Karpas-422 (cell line): ENCODE measurements around the gene ADAMTS4. TPM values are rescaled to one million over a fixed set of nuclear protein-coding genes. Genes with fewer than 3 reads are reported as not detected.

Source experiments
- DNase-seq: peaks from one replicate; pipeline ENCODE4 v3.0.0-alpha.2; 2015
- H2AFZ ChIP-seq: fragments of 200-600 bp; sonication (generic); 2 replicates; pipeline ENCODE4 v1.6.1; 2014; ENCODE audit warnings: antibody characterized with exemption, low read length, mixed read lengths
- H3K27ac ChIP-seq: fragments of 200-600 bp; sonication (generic); 2 replicates; pipeline ENCODE4 v1.5.1; 2014; ENCODE audit warnings: mild to moderate bottlenecking, low read length, moderate library complexity
- H3K27me3 ChIP-seq: fragments of 200-600 bp; sonication (generic); 2 replicates; pipeline ENCODE4 v1.6.1; 2014; ENCODE audit warnings: low read length, mixed read lengths
- H3K36me3 ChIP-seq: fragments of 200-600 bp; sonication (generic); 2 replicates; pipeline ENCODE4 v1.6.1; 2014; ENCODE audit warnings: low read length, mixed read lengths; ENCODE audit not compliant: insufficient read depth
- H3K4me1 ChIP-seq: fragments of 200-600 bp; sonication (generic); 2 replicates; pipeline ENCODE4 v1.6.1; 2014; ENCODE audit warnings: mild to moderate bottlenecking, low read length, mixed read lengths
- H3K4me2 ChIP-seq: fragments of 200-600 bp; sonication (generic); 2 replicates; pipeline ENCODE4 v1.6.1; 2014; ENCODE audit warnings: low read length, low read depth, mild to moderate bottlenecking; ENCODE audit not compliant: poor library complexity, severe bottlenecking
- H3K4me3 ChIP-seq: fragments of 200-600 bp; sonication (generic); 2 replicates; pipeline ENCODE4 v1.5.1; 2014; ENCODE audit warnings: mild to moderate bottlenecking, antibody characterized with exemption, low read length, mixed read lengths
- H3K79me2 ChIP-seq: fragments of 200-600 bp; sonication (generic); 2 replicates; pipeline ENCODE4 v1.6.1; 2014; ENCODE audit warnings: mild to moderate bottlenecking, low read length, mixed read lengths
- H3K9ac ChIP-seq: fragments of 200-600 bp; sonication (generic); 2 replicates; pipeline ENCODE4 v1.6.0; 2014; ENCODE audit warnings: low read length
- H3K9me2 ChIP-seq: fragments of 200-600 bp; sonication (generic), shearing (Covaris generic); replicated peaks from 2 replicates; pipeline ENCODE4 v1.6.0; 2014; ENCODE audit warnings: mild to moderate bottlenecking, low read length, moderate library complexity; ENCODE audit not compliant: insufficient read depth
- H3K9me3 ChIP-seq: fragments of 300-700, 200-600 bp; sonication (generic); 2 replicates; pipeline ENCODE4 v1.6.1; 2014; ENCODE audit warnings: low read length, mixed read lengths
- H4K20me1 ChIP-seq: fragments of 200-600 bp; sonication (generic); 2 replicates; pipeline ENCODE4 v1.6.1; 2014; ENCODE audit warnings: mild to moderate bottlenecking, antibody characterized with exemption, low read length, low read depth; ENCODE audit not compliant: insufficient read depth
- total RNA-seq: library from RNA; depleted of rRNA; stranded (reverse); fragments of >200 nt; shearing (Covaris generic); gene quantifications from 2 replicates; pipeline ENCODE4 v1.2.3, GENCODE V29; 2014; ENCODE audit warnings: low replicate concordance; rRNA removed

ADAMTS4 gene
- total RNA-seq = 0.15 TPM in 1 of 2 replicates, not detected in the other

DNA sequence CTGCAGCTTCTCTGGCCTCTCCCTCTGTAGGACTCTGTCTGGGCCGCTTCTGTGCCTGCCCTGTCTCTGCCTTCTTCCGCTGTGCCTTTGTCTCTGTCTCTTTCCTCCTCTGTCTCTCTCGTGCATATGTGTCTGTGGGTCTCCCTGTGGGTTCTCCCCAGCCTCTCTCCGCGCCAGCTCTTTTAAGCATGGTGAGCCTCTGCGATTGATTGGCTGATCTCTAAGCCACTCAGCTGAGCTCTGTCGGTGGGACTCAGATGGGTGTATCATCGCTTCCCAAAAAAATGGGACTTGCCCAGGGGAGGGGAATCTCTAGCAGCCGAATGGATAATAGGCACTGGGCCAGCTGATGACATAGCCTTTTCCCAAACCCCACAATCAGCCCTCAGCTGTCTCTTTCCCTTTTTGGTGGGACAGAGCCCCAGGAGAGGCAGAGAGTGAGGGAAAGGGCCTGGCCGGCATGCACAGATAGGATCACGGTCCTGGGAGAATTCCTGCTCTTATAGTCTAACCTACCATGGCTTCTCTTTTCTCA, at the start of gene ADAMTS4:
Gene ADAMTS4, minus strand, starts transcription at position 158 of the 535 bp plus-strand sequence. CDS start 427 bp downstream, outside the sequence.
- Histone ChIP-seq H3K27ac (no peak within 1 kb of the TSS), H3K27me3 (no peaks in the 10 kb centered on the region), H3K4me2 (no peak within 1 kb of the TSS), H2AFZ (no peak within 1 kb of the TSS), H3K9ac (no peak within 1 kb of the TSS), H3K36me3 (peaks cover 3% of the 10 kb centered on the region; the same call in 1 of the 2 replicates), H3K79me2 (peaks cover 17% of the 10 kb centered on the region), H4K20me1 (no peaks in the 10 kb centered on the region), H3K9me3 (no peaks in the 10 kb centered on the region), H3K4me3 (no peak within 1 kb of the TSS), H3K9me2 (no peaks in the 10 kb centered on the region), H3K4me1 (peaks cover 35% of the 10 kb centered on the region)
- no peak for DNase-seq

DNA sequence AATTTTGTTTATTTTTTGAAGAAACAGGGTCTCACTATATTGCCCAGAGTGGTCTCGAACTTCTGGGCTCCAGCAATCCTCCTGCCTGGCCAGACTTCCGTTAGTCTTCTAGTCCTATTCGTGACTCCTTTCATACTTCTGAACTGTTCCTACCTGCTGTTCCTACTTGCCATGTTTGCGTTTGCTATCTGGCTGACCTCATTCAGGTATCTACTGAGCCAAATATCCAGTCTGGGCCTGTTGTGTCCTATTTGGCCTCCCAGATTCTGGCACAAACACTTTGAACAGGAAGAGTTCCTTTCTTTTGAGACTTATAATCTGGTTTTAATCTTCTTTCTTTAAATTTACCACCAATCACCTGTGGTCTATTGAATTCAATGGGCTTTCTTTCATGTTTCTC, 46.0 kb upstream of the ADAMTS4 start:
- no peaks in the 10 kb centered on the region for H3K9me3 ChIP-seq
- no peaks in the 10 kb centered on the region for H3K36me3 ChIP-seq
- no peak overlapping the region for H3K4me3 ChIP-seq
- H3K79me2 ChIP-seq = no peaks in the 10 kb centered on the region
- no peak overlapping the region for H3K27ac ChIP-seq
- DNase-seq = no peak
- no peak overlapping the region for H2AFZ ChIP-seq
- H3K27me3 ChIP-seq = no peaks in the 10 kb centered on the region
- no peaks in the 10 kb centered on the region for H3K4me1 ChIP-seq
- no peak overlapping the region for H3K9ac ChIP-seq
- no peaks in the 10 kb centered on the region for H3K9me2 ChIP-seq
- no peak overlapping the region for H3K4me2 ChIP-seq
- H4K20me1 ChIP-seq = no peaks in the 10 kb centered on the region

DNA sequence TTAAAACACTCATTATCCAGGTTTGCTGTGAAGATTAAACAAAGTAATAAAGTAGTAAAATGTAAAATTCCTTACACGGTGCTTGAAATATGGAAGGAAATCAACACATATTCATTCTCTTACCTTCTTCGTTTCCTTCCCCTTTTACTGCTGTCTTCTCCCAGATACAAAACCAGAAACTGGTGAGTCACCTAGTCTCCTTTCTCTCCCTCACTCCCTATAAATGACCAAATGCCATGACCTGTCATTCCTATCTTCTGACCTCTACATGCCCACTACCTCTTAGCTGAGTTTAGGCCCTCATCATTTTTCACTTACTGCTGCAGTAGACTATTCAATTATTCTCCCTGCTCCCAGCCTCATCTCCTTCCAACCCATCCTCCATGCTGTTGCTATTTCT, 43.5 kb upstream of the ADAMTS4 start:
- H3K9me2 ChIP-seq = no peaks in the 10 kb centered on the region
- H3K9me3 ChIP-seq = no peaks in the 10 kb centered on the region
- DNase-seq = no peak
- no peak overlapping the region for H3K9ac ChIP-seq
- H2AFZ ChIP-seq = no peak overlapping the region
- no peaks in the 10 kb centered on the region for H3K36me3 ChIP-seq
- no peak overlapping the region for H3K4me2 ChIP-seq
- H3K4me3 ChIP-seq = no peak overlapping the region
- no peaks in the 10 kb centered on the region for H3K27me3 ChIP-seq
- no peak overlapping the region for H3K27ac ChIP-seq
- H4K20me1 ChIP-seq = no peaks in the 10 kb centered on the region
- no peaks in the 10 kb centered on the region for H3K4me1 ChIP-seq
- no peaks in the 10 kb centered on the region for H3K79me2 ChIP-seq

- Histone ChIP-seq H3K27ac (no peak overlapping the region), H3K4me2 (no peak overlapping the region), H3K27me3 (no peaks in the 10 kb centered on the region), H3K9me3 (no peaks in the 10 kb centered on the region), H3K9ac (no peak overlapping the region), H3K4me3 (no peak overlapping the region), H3K79me2 (no peaks in the 10 kb centered on the region), H4K20me1 (no peaks in the 10 kb centered on the region), H2AFZ (no peak overlapping the region), H3K4me1 (no peaks in the 10 kb centered on the region), H3K9me2 (no peaks in the 10 kb centered on the region), H3K36me3 (no peaks in the 10 kb centered on the region)
- no peak for DNase-seq
Observed at GRCh38 chr1:161241682-161242081, 42.8 kb upstream of the ADAMTS4 start.

DNA sequence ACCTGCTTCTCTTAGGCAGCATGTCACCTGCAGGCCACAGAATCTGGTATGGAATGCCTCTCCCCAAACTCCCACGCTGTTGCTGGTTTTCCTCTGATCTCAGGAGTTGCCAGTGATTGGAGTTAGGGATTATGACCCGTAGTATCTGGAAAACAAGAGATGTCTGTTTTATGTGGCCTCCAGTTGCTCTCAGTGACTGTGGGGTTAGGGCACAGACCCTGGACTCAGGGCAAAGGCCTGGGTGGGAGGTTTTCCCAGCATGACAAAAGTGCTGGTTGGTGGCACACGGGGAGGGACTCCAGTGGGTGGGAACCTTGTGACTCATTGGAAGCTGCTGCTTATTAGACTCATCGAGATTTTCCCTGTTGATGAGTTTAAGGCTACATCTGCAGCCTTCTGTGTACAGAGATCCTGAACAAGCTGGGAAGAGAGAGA, 39.2 kb upstream of the ADAMTS4 start, which contains the start of gene NR1I3:
Gene NR1I3, minus strand, starts transcription at position 165 of the 435 bp plus-strand sequence. CDS start 1,638 bp downstream, outside the sequence.
- Histone ChIP-seq H3K4me3 (no peak within 1 kb of the TSS), H3K9me2 (no peaks in the 10 kb centered on the region), H2AFZ (no peak within 1 kb of the TSS), H4K20me1 (no peaks in the 10 kb centered on the region), H3K27ac (no peak within 1 kb of the TSS), H3K27me3 (no peaks in the 10 kb centered on the region), H3K9me3 (no peaks in the 10 kb centered on the region), H3K79me2 (no peaks in the 10 kb centered on the region), H3K9ac (no peak within 1 kb of the TSS), H3K36me3 (no peaks in the 10 kb centered on the region), H3K4me1 (no peaks in the 10 kb centered on the region), H3K4me2 (no peak within 1 kb of the TSS)
- no peak for DNase-seq

- Histone ChIP-seq H3K9ac (no peak overlapping the region), H3K4me3 (no peak overlapping the region), H3K79me2 (no peaks in the 10 kb centered on the region), H4K20me1 (no peaks in the 10 kb centered on the region), H2AFZ (no peak overlapping the region), H3K9me2 (no peaks in the 10 kb centered on the region), H3K9me3 (no peaks in the 10 kb centered on the region), H3K27me3 (no peaks in the 10 kb centered on the region), H3K27ac (no peak overlapping the region), H3K4me2 (no peak overlapping the region), H3K36me3 (no peaks in the 10 kb centered on the region), H3K4me1 (no peaks in the 10 kb centered on the region)
- no peak for DNase-seq
Observed at GRCh38 chr1:161235957-161236775, 37.3 kb upstream of the ADAMTS4 start.

DNA sequence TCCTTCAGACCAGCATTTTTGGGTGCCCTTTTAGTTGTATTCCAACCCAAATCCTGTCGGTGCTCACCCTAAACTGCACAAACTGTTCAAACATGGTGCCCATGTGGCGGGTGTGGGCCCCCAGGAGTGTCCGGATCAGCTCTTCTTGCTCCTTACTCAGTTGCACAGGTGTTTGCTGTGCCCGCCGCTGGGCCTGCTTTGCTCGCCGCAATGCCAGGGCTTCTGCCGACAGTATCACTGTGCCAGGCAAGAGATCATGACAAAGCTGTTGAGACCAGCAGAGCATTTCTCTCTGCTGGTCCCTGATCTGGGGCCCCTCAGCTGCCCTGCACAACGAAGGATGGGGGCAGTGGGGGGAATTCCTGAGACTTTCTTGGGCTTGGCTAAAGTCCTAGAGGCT, 34.2 kb upstream of the ADAMTS4 start:
- DNase-seq = no peak
- Histone ChIP-seq H3K4me1 (no peaks in the 10 kb centered on the region), H3K9me3 (no peaks in the 10 kb centered on the region), H3K79me2 (no peaks in the 10 kb centered on the region), H4K20me1 (no peaks in the 10 kb centered on the region), H3K9ac (no peak overlapping the region), H3K4me2 (no peak overlapping the region), H3K9me2 (no peaks in the 10 kb centered on the region), H3K27me3 (no peaks in the 10 kb centered on the region), H2AFZ (no peak overlapping the region), H3K27ac (no peak overlapping the region), H3K36me3 (peaks cover 12% of the 10 kb centered on the region; the same call in 1 of the 2 replicates), H3K4me3 (no peak overlapping the region)

GRCh38 chr1:161230762-161231161, 31.9 kb upstream of the ADAMTS4 start:
- Histone ChIP-seq H3K4me2 (no peak overlapping the region), H3K36me3 (peaks cover 12% of the 10 kb centered on the region; the same call in 1 of the 2 replicates), H3K27me3 (no peaks in the 10 kb centered on the region), H3K9me3 (no peaks in the 10 kb centered on the region), H3K9ac (no peak overlapping the region), H2AFZ (no peak overlapping the region), H3K9me2 (no peaks in the 10 kb centered on the region), H3K79me2 (0 out of 2 replicates have a peak, but pooled peaks cover 4% of the 10 kb centered on the region), H4K20me1 (no peaks in the 10 kb centered on the region), H3K4me3 (no peak overlapping the region), H3K4me1 (peaks cover 14% of the 10 kb centered on the region), H3K27ac (no peak overlapping the region)
- DNase-seq = no peak
